ENCODE results near the gene MAEA. TPM values are rescaled to one million over a fixed set of nuclear protein-coding genes. Genes with fewer than 3 reads are reported as not detected.
"Not testable (repeated sequence)": the region's sequence is repeated elsewhere in the genome, so short reads cannot be mapped to it uniquely, and the experiment has no call there.

Gene MAEA
- total RNA-seq, 4 donors from 2014 or later = 114 to 211 (median 168) TPM

- no peaks in the 10 kb centered on the region for H3K27me3 ChIP-seq
- WGBS, 2 donors (ENCODE audit: low coverage in 1 of 2) = 92 to 94% methylated on average over 8 of the region's 8 CpGs
- H3K4me3 ChIP-seq = no peak overlapping the region
- intact Hi-C loops (cut with DNase I; ENCODE audit: low total_unique reads) = no loop called here
- no peaks in the 10 kb centered on the region for H3K4me1 ChIP-seq
- peaks cover 0 to 20% (median 3%) of the 10 kb centered on the region in 4 donors for H3K36me3 ChIP-seq
- H3K27ac ChIP-seq = no peak overlapping the region
- in situ Hi-C loops (cut with MboI; ENCODE audit: low pct_ligation_motif_present in 1 of 4, low pct_unique_long_range_greater_than_20kb in 1 of 4, low sequenced_read_pairs in 3 of 4) = no loop called here
- DNase-seq = no peak
- no peaks in the 10 kb centered on the region for H3K9me3 ChIP-seq
- TF ChIP-seq POLR2A (IDR thresholded peaks at IDR 0.05) = no peak
- TF ChIP-seq CTCF (IDR thresholded peaks at IDR 0.05) = no peak
- TF ChIP-seq EP300 (IDR thresholded peaks at IDR 0.05; ENCODE audit: low read depth) = no peak
- no peak for TF ChIP-seq POLR2AphosphoS5 (IDR thresholded peaks at IDR 0.05)
Observed at GRCh38 chr4:1323280-1323634, 33.6 kb downstream of the MAEA start.

DNA sequence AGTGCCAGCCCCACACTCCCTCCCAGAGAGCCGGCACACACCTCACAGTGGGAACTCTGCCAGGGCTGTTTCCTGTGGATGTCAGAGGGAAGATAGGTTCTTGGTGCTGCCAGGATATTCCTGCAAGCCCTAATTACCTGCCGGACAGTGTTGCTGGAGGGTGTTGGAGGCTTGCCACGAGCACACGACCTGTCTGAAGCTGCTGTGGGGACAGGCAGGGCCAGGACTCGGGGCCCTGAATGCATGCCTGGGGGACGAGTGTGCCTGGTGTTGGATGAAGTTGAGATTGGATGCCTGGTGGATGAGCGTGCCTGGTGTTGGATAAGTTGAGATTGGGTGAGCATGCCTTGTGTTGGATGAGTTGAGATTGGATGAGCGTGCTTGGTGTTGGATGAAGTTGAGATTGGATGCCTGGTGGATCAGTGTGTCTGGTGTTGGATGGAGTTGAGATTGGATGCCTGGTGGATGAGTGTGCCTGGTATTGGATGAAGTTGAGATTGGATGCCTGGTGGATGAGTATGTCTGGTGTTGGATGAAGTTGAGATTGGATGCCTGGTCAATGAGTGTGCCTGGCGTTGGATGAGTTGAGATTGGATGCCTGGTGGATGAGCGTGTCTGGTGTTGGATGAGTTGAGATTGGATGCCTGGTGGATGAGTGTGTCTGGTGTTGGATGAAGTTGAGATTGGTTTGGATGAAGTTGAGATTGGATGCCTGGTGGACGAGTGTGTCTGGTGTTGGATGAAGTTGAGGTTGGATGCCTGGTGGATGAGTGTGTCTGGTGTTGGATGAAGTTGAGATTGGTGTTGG is 34.1 kb downstream of the MAEA start:
- H3K9me3 ChIP-seq = no peaks in the 10 kb centered on the region
- intact Hi-C loops (cut with DNase I; ENCODE audit: low total_unique reads) (no loop called here), in situ Hi-C loops (cut with MboI; ENCODE audit: low pct_ligation_motif_present in 1 of 4, low pct_unique_long_range_greater_than_20kb in 1 of 4, low sequenced_read_pairs in 3 of 4) (no loop called here)
- no peaks in the 10 kb centered on the region for H3K27me3 ChIP-seq
- WGBS, 2 donors (ENCODE audit: low coverage in 1 of 2) = 85 to 92% methylated on average over 3 to 11 of the region's 11 CpGs
- H3K4me1 ChIP-seq = no peaks in the 10 kb centered on the region
- TF ChIP-seq EP300 (IDR thresholded peaks at IDR 0.05; ENCODE audit: low read depth) (no peak), POLR2AphosphoS5 (IDR thresholded peaks at IDR 0.05) (no peak), POLR2A (IDR thresholded peaks at IDR 0.05) (no peak), CTCF (IDR thresholded peaks at IDR 0.05) (no peak)
- H3K36me3 ChIP-seq = peaks cover 0 to 14% (median 3%) of the 10 kb centered on the region in 4 donors
- no peak overlapping the region for H3K27ac ChIP-seq
- H3K4me3 ChIP-seq = no peak overlapping the region
- DNase-seq = no peak

- H3K9me3 ChIP-seq; in situ Hi-C loops (cut with MboI; ENCODE audit: low pct_ligation_motif_present in 1 of 4, low pct_unique_long_range_greater_than_20kb in 1 of 4, low sequenced_read_pairs in 3 of 4); intact Hi-C loops (cut with DNase I; ENCODE audit: low total_unique reads); H3K27me3 ChIP-seq; H3K27ac ChIP-seq; DNase-seq; H3K4me3 ChIP-seq; H3K4me1 ChIP-seq: not testable (repeated sequence)
- peaks cover 0 to 10% (median 3%) of the 10 kb centered on the region in 4 donors for H3K36me3 ChIP-seq
- 96 to 98% methylated on average over 8 to 20 of the region's 20 CpGs for WGBS, 2 donors (ENCODE audit: low coverage in 1 of 2)
Observed at GRCh38 chr4:1324443-1325175, 34.9 kb downstream of the MAEA start.

DNA sequence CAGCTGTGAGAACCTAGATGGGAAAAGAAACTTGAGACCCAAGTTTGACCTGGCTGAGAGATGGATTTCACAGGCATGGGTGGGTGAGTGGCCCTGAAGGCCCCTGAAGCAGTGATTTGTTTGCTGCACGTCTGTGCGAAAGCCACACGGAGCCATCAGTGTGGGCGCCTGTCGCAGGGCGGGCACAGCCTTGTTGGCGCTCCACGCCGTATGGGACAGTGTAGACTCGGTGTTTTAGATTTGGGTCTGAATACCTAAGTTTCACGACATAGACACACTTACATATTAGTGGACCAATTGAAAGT is 35.4 kb downstream of the MAEA start:
- Histone ChIP-seq H3K4me1 (no peaks in the 10 kb centered on the region), H3K9me3 (no peaks in the 10 kb centered on the region), H3K36me3 (peaks cover 0 to 10% (median 3%) of the 10 kb centered on the region in 4 donors), H3K4me3 (no peak overlapping the region), H3K27me3 (no peaks in the 10 kb centered on the region), H3K27ac (no peak overlapping the region)
- no peak for DNase-seq
- WGBS, 2 donors (ENCODE audit: low coverage in 1 of 2) = 94% methylated on average over 11 of the region's 11 CpGs; no CpG with 5 or more reads in 1 of the 2 donors
- in situ Hi-C loops (cut with MboI; ENCODE audit: low pct_ligation_motif_present in 1 of 4, low pct_unique_long_range_greater_than_20kb in 1 of 4, low sequenced_read_pairs in 3 of 4) (no loop called here), intact Hi-C loops (cut with DNase I; ENCODE audit: low total_unique reads) (no loop called here)
- TF ChIP-seq POLR2AphosphoS5 (IDR thresholded peaks at IDR 0.05) (no peak), POLR2A (IDR thresholded peaks at IDR 0.05) (no peak)

Measured in transverse colon (tissue), 4 donors.